ENCODE results near the gene ZNF77.
"Not testable (repeated sequence)": the region's sequence is repeated elsewhere in the genome, so short reads cannot be mapped to it uniquely, and the experiment has no call there.

ZNF77 gene

GRCh38 chr19:2896694-2897093 lies 48.1 kb downstream of the ZNF77 start:
- H3K4me3 ChIP-seq (ENCODE audit: low read depth in 1 of 2, low read length in 1 of 2) = no peak overlapping the region
- TF ChIP-seq CTCF (IDR thresholded peaks at IDR 0.05) = no peak
- no peaks in the 10 kb centered on the region for H3K27me3 ChIP-seq
- no peaks in the 10 kb centered on the region for H3K36me3 ChIP-seq
- no peak overlapping the region for H3K27ac ChIP-seq
- peaks cover 7% of the 10 kb centered on the region for H3K9me3 ChIP-seq
- peaks cover 9 to 15% of the 10 kb centered on the region in 2 experiments for H3K4me1 ChIP-seq (ENCODE audit: control insufficient read depth in 1 of 2, insufficient read depth in 1 of 2, low read depth in 1 of 2, low read length in 1 of 2)

GRCh38 chr19:2890531-2890930 lies 54.2 kb downstream of the ZNF77 start:
- not testable (repeated sequence) for H3K9me3 ChIP-seq; H3K27ac ChIP-seq; H3K36me3 ChIP-seq; H3K4me3 ChIP-seq (ENCODE audit: low read depth in 1 of 2, low read length in 1 of 2); H3K4me1 ChIP-seq (ENCODE audit: control insufficient read depth in 1 of 2, insufficient read depth in 1 of 2, low read depth in 1 of 2, low read length in 1 of 2); H3K27me3 ChIP-seq

GRCh38 chr19:2888731-2889224 lies 56.0 kb downstream of the ZNF77 start:
- H3K36me3 ChIP-seq = no peaks in the 10 kb centered on the region
- H3K27ac ChIP-seq = no peak overlapping the region
- no peaks in the 10 kb centered on the region for H3K27me3 ChIP-seq
- no peak for TF ChIP-seq CTCF (IDR thresholded peaks at IDR 0.05)
- H3K4me3 ChIP-seq (ENCODE audit: low read depth in 1 of 2, low read length in 1 of 2) = peak overlapping the region in 1 of 2 experiments; percentile 29
- H3K4me1 ChIP-seq (ENCODE audit: control insufficient read depth in 1 of 2, insufficient read depth in 1 of 2, low read depth in 1 of 2, low read length in 1 of 2) = peaks cover 0 to 5% of the 10 kb centered on the region in 2 experiments
- no peaks in the 10 kb centered on the region for H3K9me3 ChIP-seq

GRCh38 chr19:2887391-2887914 lies 57.3 kb downstream of the ZNF77 start:
- Histone ChIP-seq H3K36me3 (no peaks in the 10 kb centered on the region), H3K4me3 (ENCODE audit: low read depth in 1 of 2, low read length in 1 of 2) (no peak overlapping the region), H3K9me3 (no peaks in the 10 kb centered on the region), H3K4me1 (ENCODE audit: control insufficient read depth in 1 of 2, insufficient read depth in 1 of 2, low read depth in 1 of 2, low read length in 1 of 2) (peaks cover 0 to 5% of the 10 kb centered on the region in 2 experiments), H3K27ac (no peak overlapping the region), H3K27me3 (no peaks in the 10 kb centered on the region)
- peak; percentile 16 for TF ChIP-seq CTCF (IDR thresholded peaks at IDR 0.05)

GRCh38 chr19:2885736-2886135 lies 59.0 kb downstream of the ZNF77 start:
- H3K9me3 ChIP-seq = no peaks in the 10 kb centered on the region
- no peak for TF ChIP-seq CTCF (IDR thresholded peaks at IDR 0.05)
- no peaks in the 10 kb centered on the region for H3K36me3 ChIP-seq

GRCh38 chr19:2883686-2884439 lies 60.9 kb downstream of the ZNF77 start:
- no peak overlapping the region for H3K4me3 ChIP-seq (ENCODE audit: low read depth in 1 of 2, low read length in 1 of 2)
- no peaks in the 10 kb centered on the region for H3K27me3 ChIP-seq
- TF ChIP-seq CTCF (IDR thresholded peaks at IDR 0.05) = no peak
- H3K36me3 ChIP-seq = no peaks in the 10 kb centered on the region
- H3K27ac ChIP-seq = no peak overlapping the region
- peaks cover 0 to 4% of the 10 kb centered on the region in 2 experiments for H3K4me1 ChIP-seq (ENCODE audit: control insufficient read depth in 1 of 2, insufficient read depth in 1 of 2, low read depth in 1 of 2, low read length in 1 of 2)
- H3K9me3 ChIP-seq = no peaks in the 10 kb centered on the region

More at GRCh38 chr19:2885736-2886135, 59.0 kb downstream of the ZNF77 start:
- Histone ChIP-seq H3K27me3 (no peaks in the 10 kb centered on the region), H3K27ac (no peak overlapping the region), H3K4me1 (ENCODE audit: control insufficient read depth in 1 of 2, insufficient read depth in 1 of 2, low read depth in 1 of 2, low read length in 1 of 2) (peaks cover 0 to 5% of the 10 kb centered on the region in 2 experiments), H3K4me3 (ENCODE audit: low read depth in 1 of 2, low read length in 1 of 2) (no peak overlapping the region)
